ENCODE measurements around the gene RAB3IL1. TPM values are rescaled to one million over a fixed set of nuclear protein-coding genes. Genes with fewer than 3 reads are reported as not detected.

RAB3IL1 gene
- total RNA-seq, 1 experiment from 2014 or later = 6.8 TPM

DNA sequence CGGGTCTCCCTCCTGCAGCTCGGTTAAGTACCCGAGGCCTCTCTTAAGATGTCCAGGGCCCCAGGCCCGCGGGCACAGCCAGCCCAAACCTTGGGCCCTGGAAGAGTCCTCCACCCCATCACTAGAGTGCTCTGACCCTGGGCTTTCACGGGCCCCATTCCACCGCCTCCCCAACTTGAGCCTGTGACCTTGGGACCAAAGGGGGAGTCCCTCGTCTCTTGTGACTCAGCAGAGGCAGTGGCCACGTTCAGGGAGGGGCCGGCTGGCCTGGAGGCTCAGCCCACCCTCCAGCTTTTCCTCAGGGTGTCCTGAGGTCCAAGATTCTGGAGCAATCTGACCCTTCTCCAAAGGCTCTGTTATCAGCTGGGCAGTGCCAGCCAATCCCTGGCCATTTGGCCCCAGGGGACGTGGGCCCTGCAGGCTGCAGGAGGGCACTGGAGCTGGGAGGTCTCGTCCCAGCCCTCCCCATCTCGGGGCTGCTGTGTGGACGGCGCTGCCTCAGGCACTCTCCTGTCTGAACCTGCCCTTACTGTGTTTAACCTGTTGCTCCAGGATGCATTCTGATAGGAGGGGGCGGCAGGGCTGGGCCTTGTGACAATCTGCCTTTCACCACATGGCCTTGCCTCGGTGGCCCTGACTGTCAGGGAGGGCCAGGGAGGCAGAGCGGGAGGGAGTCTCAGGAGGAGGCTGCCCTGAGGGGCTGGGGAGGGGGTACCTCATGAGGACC lies 51.0 kb downstream of the RAB3IL1 start:
- DNase-seq (ENCODE audit: low read depth, low spot score) = no peak
- in situ Hi-C loops (cut with HindIII; ENCODE audit: low pct_unique_long_range_greater_than_20kb, low sequenced_read_pairs) = no loop called here

DNA sequence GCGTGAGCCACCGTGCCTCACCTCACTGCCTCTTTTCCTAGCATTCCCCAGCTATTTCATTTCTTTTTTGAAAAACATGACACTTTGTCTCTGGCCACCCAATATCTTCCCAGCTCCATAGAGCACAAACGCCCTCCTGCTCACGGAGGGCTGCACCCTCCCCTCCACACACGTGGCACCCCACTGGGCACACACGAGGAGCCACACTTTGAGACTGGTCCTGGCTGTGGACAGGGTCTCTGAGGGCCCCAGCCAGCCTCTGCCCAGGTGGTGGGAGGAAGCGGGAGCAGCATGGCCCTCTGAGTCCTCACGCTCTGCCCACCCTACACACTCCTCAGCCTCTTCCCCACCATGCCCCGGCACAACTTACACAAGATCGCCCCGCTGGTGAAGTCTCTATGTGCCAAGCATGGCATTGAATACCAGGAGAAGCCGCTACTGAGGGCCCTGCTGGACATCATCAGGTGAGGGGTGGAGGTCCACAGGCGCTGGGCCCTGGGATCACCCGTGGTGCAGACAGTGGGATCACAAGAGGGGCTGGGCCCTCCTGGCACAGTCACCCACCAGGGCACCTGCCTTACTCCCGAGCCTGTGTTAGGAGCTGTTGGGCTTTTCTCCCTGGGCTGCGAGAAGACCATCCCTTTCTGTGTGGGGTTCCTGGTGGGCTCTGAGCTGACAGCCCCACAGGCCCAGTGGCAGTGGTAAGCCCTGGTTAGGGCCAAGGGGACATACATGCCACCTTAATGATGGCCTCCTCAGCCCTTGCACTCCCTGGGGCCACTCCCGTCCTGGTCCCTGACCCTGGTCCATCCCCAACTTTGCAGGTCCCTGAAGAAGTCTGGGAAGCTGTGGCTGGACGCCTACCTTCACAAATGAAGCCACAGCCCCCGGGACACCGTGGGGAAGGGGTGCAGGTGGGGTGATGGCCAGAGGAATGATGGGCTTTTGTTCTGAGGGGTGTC lies 52.3 kb downstream of the RAB3IL1 start:
- DNase-seq (ENCODE audit: low read depth, low spot score) = no peak
- in situ Hi-C loops (cut with HindIII; ENCODE audit: low pct_unique_long_range_greater_than_20kb, low sequenced_read_pairs) = no loop called here

DNA sequence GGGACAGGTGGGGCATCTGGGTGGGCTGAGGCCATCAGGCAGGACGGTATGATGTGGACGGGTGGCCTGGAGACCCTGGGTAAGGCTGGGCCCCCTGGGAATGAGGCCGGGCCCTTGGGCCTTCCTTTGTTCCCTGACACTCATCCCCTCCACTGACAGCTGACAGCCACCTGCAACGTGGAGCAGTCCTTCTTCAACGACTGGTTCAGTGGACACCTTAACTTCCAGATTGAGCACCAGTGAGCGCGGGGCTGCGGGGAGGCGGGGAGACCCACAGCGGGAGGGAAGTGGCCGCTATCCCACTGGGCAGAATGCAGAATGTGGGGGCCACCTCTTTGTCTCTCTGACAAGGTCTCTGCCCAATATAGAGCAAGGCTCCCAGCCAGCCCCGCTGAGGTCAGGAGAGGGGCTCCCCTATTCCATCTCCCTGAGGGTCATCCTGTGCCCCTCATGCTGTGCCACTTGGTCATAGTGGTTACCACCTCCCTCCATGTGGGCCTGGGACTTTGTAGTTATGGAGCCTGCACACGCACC lies 53.8 kb downstream of the RAB3IL1 start:
- in situ Hi-C loops (cut with HindIII; ENCODE audit: low pct_unique_long_range_greater_than_20kb, low sequenced_read_pairs) = no loop called here
- no peak for DNase-seq (ENCODE audit: low read depth, low spot score)

- in situ Hi-C loops (cut with HindIII; ENCODE audit: low pct_unique_long_range_greater_than_20kb, low sequenced_read_pairs) = no loop called here
These were observed 54.4 kb downstream of the RAB3IL1 start for GRCh38 chr11:61862714-61863547.

GRCh38 chr11:61861634-61862033 lies 55.7 kb downstream of the RAB3IL1 start:
- in situ Hi-C loops (cut with HindIII; ENCODE audit: low pct_unique_long_range_greater_than_20kb, low sequenced_read_pairs) = no loop called here

More at GRCh38 chr11:61862714-61863547, 54.4 kb downstream of the RAB3IL1 start:
- DNase-seq (ENCODE audit: low read depth, low spot score) = no peak

DNA sequence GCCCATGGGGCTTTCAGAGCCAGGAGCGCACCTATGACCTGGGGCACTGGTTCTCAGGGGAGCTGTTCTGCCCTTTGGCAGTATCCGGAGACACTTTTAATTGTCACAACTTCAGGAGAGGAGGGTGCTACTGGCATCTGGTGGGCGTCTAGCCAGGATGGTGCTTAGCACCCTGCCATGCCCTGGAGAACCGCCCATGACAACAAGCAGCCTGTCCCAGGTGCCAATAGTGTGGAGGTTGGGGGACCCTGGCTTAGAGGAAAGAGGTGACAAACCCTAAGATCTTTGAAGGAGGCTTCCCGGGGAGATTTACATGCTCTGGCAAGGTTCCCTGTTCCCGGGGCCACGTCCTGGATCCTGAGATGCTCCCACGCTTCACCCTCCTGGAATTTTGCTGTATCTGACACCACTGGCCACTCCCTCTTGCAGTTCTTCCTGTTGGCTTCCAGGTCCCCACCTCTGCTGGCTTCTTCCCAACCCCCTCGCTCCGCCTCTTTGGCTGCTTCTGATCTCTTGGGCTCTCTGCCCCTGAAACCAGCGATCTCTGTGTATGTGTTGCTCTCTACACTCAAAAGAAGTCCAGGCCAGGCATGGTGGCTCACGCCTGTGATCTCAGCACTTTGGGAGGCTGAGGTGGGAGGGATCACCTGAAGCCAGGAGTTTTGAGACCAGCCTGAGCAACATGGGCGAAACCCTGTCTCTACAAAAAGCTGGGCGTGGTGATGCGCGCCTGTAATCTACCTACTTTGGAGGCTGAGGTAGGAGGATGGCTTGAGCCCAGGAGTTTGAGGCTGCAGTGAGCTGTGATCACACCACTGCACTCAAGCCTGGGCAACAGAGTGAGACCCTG lies 57.1 kb downstream of the RAB3IL1 start:
- DNase-seq (ENCODE audit: low read depth, low spot score) = peak; percentile 32
- in situ Hi-C loops (cut with HindIII; ENCODE audit: low pct_unique_long_range_greater_than_20kb, low sequenced_read_pairs) = no loop called here

More at GRCh38 chr11:61861634-61862033, 55.7 kb downstream of the RAB3IL1 start:
- no peak for DNase-seq (ENCODE audit: low read depth, low spot score)

- DNase-seq (ENCODE audit: low read depth, low spot score) = no peak
- in situ Hi-C loops (cut with HindIII; ENCODE audit: low pct_unique_long_range_greater_than_20kb, low sequenced_read_pairs) = no loop called here
These were observed 61.3 kb downstream of the RAB3IL1 start for GRCh38 chr11:61855939-61856680.

DNA sequence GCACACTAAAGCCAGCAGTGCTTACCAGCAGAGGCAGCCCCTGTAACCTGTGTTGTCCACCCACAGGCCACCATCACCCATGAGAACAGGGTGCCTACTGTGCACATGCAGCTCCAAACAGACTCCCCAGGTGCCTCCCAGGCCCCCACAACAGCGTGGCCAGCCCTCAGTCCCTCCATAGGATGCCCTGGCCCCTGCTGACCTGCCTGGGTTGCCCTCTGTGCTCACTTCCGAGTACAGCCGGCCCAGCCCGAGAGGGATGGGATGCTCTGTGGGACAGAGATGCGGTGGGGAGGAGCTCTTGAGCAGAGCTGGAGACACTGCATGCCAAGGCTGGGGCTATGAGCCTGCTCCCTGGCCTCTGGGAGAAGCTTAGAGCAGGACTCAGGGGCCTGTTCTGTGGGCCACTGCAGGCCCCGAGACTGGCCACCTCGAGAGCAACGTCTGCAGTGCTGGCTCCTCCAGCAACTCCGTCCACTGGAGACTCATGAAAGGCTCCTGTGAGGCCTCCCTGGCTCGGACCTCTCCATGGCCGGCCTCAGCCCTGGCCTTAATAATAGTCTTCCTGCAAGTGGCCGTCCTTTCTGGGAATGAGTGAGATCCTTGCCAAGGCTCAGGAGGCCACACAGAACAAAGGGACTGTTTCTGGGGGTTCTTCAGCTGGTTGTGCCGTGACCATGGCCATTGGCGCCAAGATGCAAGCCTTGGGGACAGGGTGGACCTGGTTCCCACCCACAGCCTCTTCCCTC lies 62.2 kb downstream of the RAB3IL1 start:
- DNase-seq (ENCODE audit: low read depth, low spot score) = no peak
- in situ Hi-C loops (cut with HindIII; ENCODE audit: low pct_unique_long_range_greater_than_20kb, low sequenced_read_pairs) = no loop called here

GRCh38 chr11:61854206-61854895 lies 63.0 kb downstream of the RAB3IL1 start:
- DNase-seq (ENCODE audit: low read depth, low spot score) = no peak
- in situ Hi-C loops (cut with HindIII; ENCODE audit: low pct_unique_long_range_greater_than_20kb, low sequenced_read_pairs) = no loop called here

GRCh38 chr11:61853698-61854169 lies 63.6 kb downstream of the RAB3IL1 start:
- DNase-seq (ENCODE audit: low read depth, low spot score) = no peak
- in situ Hi-C loops (cut with HindIII; ENCODE audit: low pct_unique_long_range_greater_than_20kb, low sequenced_read_pairs) = no loop called here

GRCh38 chr11:61851900-61852295 lies 65.5 kb downstream of the RAB3IL1 start:
- no peak for DNase-seq (ENCODE audit: low read depth, low spot score)
- in situ Hi-C loops (cut with HindIII; ENCODE audit: low pct_unique_long_range_greater_than_20kb, low sequenced_read_pairs) = no loop called here

DNA sequence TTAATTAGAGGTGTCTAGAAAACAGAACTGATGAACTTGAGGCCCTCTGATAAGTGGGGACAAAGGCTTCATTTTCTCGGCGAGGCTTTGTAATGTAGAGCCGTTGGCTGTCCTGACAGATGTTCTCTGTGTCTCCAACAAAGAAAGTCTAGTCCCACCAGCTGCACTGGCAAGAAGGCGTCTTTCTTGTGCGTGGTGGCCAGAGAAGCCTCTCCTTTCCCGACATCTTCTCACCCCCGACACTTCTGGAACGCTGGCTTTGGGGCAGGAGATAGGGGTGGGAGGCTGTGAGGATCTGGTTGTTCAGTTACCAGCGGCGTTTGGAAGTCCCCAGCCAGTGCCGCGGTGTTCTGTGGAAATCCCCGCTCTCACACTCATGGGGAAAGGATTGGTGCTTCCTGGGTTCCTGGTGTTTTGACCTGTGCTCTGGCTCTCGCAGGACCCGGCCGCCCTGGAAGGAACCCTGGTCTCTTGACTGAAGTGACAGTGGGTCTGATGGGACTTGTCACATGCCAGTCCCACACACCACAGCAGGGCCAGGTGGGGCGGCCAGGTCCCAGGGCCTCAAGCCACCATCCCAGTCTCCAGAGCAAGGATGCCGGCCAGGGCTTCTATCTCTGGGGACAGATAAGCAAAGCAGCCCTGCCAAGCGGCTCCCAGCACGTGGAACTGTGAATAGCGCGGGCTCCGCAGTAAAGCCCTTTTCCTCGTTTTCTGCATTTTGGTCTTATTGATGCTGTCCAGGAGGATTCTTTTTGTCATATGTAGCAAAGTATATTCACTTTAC lies 66.1 kb downstream of the RAB3IL1 start:
- in situ Hi-C loops (cut with HindIII; ENCODE audit: low pct_unique_long_range_greater_than_20kb, low sequenced_read_pairs) = no loop called here

DNA sequence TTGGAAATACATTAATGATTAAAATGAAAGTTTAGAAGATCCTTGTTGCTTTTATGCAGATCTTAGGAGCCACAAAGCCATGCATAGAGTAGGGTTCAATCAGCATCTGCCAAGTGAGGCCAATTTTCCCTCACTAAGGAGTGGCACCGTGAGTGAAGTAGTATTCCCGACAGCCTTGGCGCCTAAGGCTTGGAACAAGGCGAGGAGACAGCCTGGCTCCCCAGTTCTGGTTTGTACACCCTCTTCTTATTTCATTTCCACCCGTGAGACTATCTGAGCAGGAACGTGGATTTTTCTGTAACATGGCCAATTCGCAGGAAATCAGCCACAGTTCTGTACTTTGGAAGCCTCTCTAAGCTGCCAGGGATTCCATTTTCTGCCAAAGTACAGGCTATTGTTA lies 66.7 kb downstream of the RAB3IL1 start:
- in situ Hi-C loops (cut with HindIII; ENCODE audit: low pct_unique_long_range_greater_than_20kb, low sequenced_read_pairs) = no loop called here
- DNase-seq (ENCODE audit: low read depth, low spot score) = no peak

More for the DNA sequence above, 66.1 kb downstream of the RAB3IL1 start:
- peak; percentile 25 for DNase-seq (ENCODE audit: low read depth, low spot score)

DNA sequence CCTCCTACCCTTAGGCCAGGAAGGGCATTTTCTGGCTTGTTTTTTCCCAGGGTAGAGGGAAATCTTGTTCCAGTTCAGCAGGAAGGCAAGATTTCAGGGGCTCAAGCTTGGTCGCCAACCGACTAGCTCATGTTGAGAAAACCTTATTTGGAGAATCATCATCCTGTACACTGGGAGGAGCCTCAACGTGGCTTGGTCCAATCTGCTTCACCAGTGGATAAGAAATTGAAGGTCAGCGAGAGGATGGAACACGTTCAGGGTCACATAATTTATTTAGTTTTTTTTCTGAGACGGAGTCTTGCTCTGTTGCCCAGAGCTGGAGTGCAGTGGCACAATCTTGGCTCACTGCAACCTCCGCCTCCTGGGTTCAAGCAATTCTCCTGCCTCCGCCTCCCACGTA lies 68.7 kb downstream of the RAB3IL1 start:
- in situ Hi-C loops (cut with HindIII; ENCODE audit: low pct_unique_long_range_greater_than_20kb, low sequenced_read_pairs) = no loop called here
- no peak for DNase-seq (ENCODE audit: low read depth, low spot score)

All from SK-MEL-5 (cell line).